H9 (cell line): ENCODE results near the gene NFASC. TPM values are rescaled to one million over a fixed set of nuclear protein-coding genes. Genes with fewer than 3 reads are reported as not detected.

Experiments
- DNase-seq: peaks from one replicate; pipeline ENCODE4 v3.0.0-alpha.2; 2017
- H2AFZ ChIP-seq: one replicate; pipeline ENCODE4 v1.6.1; 2013; ENCODE audit warnings: mild to moderate bottlenecking, low read length, control low read depth, moderate library complexity
- H2AK5ac ChIP-seq: 2 replicates; pipeline ENCODE4 v1.6.1; 2013; ENCODE audit warnings: low read length, control low read depth, mixed read lengths; ENCODE audit not compliant: insufficient read length
- H2BK120ac ChIP-seq: one replicate; pipeline ENCODE4 v1.6.1; 2013; ENCODE audit warnings: low read depth, mild to moderate bottlenecking, low read length, control low read depth, inconsistent platforms; ENCODE audit not compliant: poor library complexity, severe bottlenecking
- H2BK12ac ChIP-seq: 2 replicates; pipeline ENCODE4 v1.6.1; 2013; ENCODE audit warnings: low read length, control low read depth, mixed read lengths, low read depth; ENCODE audit not compliant: insufficient read length
- H2BK15ac ChIP-seq: 2 replicates; pipeline ENCODE4 v1.6.1; 2013; ENCODE audit warnings: low read depth, low read length, control low read depth
- H2BK20ac ChIP-seq: one replicate; pipeline ENCODE4 v1.6.1; 2013; ENCODE audit warnings: low read depth, mild to moderate bottlenecking, low read length, control low read depth, inconsistent platforms; ENCODE audit not compliant: poor library complexity, severe bottlenecking
- H2BK5ac ChIP-seq: 2 replicates; pipeline ENCODE4 v1.6.1; 2013; ENCODE audit warnings: low read length, control low read depth, mixed read lengths; ENCODE audit not compliant: insufficient read length
- H3K14ac ChIP-seq: 2 replicates; pipeline ENCODE4 v1.6.1; 2013; ENCODE audit warnings: low read length, control low read depth; ENCODE audit not compliant: insufficient read depth
- H3K18ac ChIP-seq: 2 replicates; pipeline ENCODE4 v1.6.1; 2013; ENCODE audit warnings: low read depth, mild to moderate bottlenecking, mixed read lengths, low read length, control low read depth; ENCODE audit not compliant: insufficient read length
- H3K23ac ChIP-seq: 2 replicates; pipeline ENCODE4 v1.6.1; 2013; ENCODE audit warnings: low read length, control low read depth, mixed read lengths, low read depth; ENCODE audit not compliant: insufficient read length
- H3K23me2 ChIP-seq: 2 replicates; pipeline ENCODE4 v1.6.1; 2013; ENCODE audit warnings: low read depth, mild to moderate bottlenecking, mixed read lengths, low read length, control low read depth; ENCODE audit not compliant: insufficient read length, poor library complexity, severe bottlenecking
- H3K27ac ChIP-seq: 2 replicates; pipeline ENCODE4 v1.5.1; 2013; ENCODE audit warnings: low read length, control low read depth, mixed read lengths, low read depth; ENCODE audit not compliant: insufficient read length
- H3K27me3 ChIP-seq: 2 replicates; pipeline ENCODE4 v1.6.1; 2013; ENCODE audit warnings: low read length, control low read depth, inconsistent platforms; ENCODE audit not compliant: insufficient read depth
- H3K4ac ChIP-seq: 2 replicates; pipeline ENCODE4 v1.6.1; 2013; ENCODE audit warnings: low read depth, mild to moderate bottlenecking, control low read depth, inconsistent platforms, low read length, moderate library complexity
- H3K4me1 ChIP-seq: 2 replicates; pipeline ENCODE4 v1.6.1; 2013; ENCODE audit warnings: low read length, control low read depth, inconsistent platforms; ENCODE audit not compliant: insufficient read depth
- H3K4me2 ChIP-seq: 2 replicates; pipeline ENCODE4 v1.6.1; 2013; ENCODE audit warnings: low read length, control low read depth, mixed read lengths; ENCODE audit not compliant: insufficient read length, insufficient read depth
- H3K56ac ChIP-seq: 2 replicates; pipeline ENCODE4 v1.6.1; 2013; ENCODE audit warnings: low read depth, mild to moderate bottlenecking, mixed read lengths, low read length, control low read depth; ENCODE audit not compliant: insufficient read length
- H3K79me1 ChIP-seq: 2 replicates; pipeline ENCODE4 v1.6.1; 2013; ENCODE audit warnings: low read depth, mild to moderate bottlenecking, moderate library complexity, low read length, control low read depth, inconsistent platforms; ENCODE audit not compliant: insufficient read depth, poor library complexity, severe bottlenecking
- H3K79me2 ChIP-seq: 2 replicates; pipeline ENCODE4 v1.6.1; 2013; ENCODE audit warnings: low read length, control low read depth, inconsistent platforms; ENCODE audit not compliant: insufficient read depth
- H3K9ac ChIP-seq: 2 replicates; pipeline ENCODE4 v1.6.1; 2013; ENCODE audit warnings: low read length, control low read depth, mixed read lengths; ENCODE audit not compliant: insufficient read length; ENCODE audit errors: extremely low read depth
- H3K9me3 ChIP-seq: one replicate; pipeline ENCODE4 v1.6.1; 2013; ENCODE audit warnings: low read depth, low read length, inconsistent platforms; ENCODE audit not compliant: control insufficient read depth
- H3T11ph ChIP-seq: one replicate; pipeline ENCODE4 v1.6.1; 2013; ENCODE audit warnings: mild to moderate bottlenecking, low read length, control low read depth, inconsistent platforms
- H4K20me1 ChIP-seq: one replicate; pipeline ENCODE4 v1.6.1; 2013; ENCODE audit not compliant: control insufficient read depth, insufficient read length, insufficient read depth
- H4K5ac ChIP-seq: 2 replicates; pipeline ENCODE4 v1.6.1; 2013; ENCODE audit warnings: low read depth, mild to moderate bottlenecking, mixed read lengths, low read length, control low read depth; ENCODE audit not compliant: insufficient read length
- H4K8ac ChIP-seq: replicated peaks from 2 replicates; pipeline ENCODE4 v1.6.1; 2013; ENCODE audit warnings: low read length, control low read depth, mixed read lengths, low read depth; ENCODE audit not compliant: insufficient read length
- H4K91ac ChIP-seq: 2 replicates; pipeline ENCODE4 v1.6.1; 2013; ENCODE audit warnings: low read depth, mild to moderate bottlenecking, moderate library complexity, mixed read lengths, low read length, control low read depth; ENCODE audit not compliant: insufficient read length
- H3K27ac Mint-ChIP-seq, 3 experiments: 2 replicates in 2 of 3; 3 replicates in 1 of 3; pipeline ENCODE4 v1.8.0; 2020 to 2021; ENCODE audit warnings: mixed read lengths in 3 of 3, mild to moderate bottlenecking in 1 of 3, moderate library complexity in 1 of 3
- H3K27me3 Mint-ChIP-seq: 2 replicates; pipeline ENCODE4 v1.8.0; 2021; ENCODE audit warnings: low read depth, mild to moderate bottlenecking, moderate library complexity, mixed read lengths
- H3K36me3 Mint-ChIP-seq, 3 experiments: 2 replicates in 2 of 3; 3 replicates in 1 of 3; pipeline ENCODE4 v1.8.0; 2020 to 2021; ENCODE audit warnings: low read depth in 3 of 3, mixed read lengths in 3 of 3; ENCODE audit not compliant: insufficient read depth in 1 of 3
- H3K4me1 Mint-ChIP-seq, 2 experiments: 2 replicates each; pipeline ENCODE4 v1.8.0; 2020; ENCODE audit warnings: mixed read lengths in 2 of 2
- H3K4me3 Mint-ChIP-seq, 2 experiments: 2 replicates in 1 of 2; 3 replicates in 1 of 2; pipeline ENCODE4 v1.8.0; 2020 to 2021; ENCODE audit warnings: mild to moderate bottlenecking in 2 of 2, mixed read lengths in 2 of 2, moderate library complexity in 1 of 2
- H3K9me3 Mint-ChIP-seq, 2 experiments: 2 replicates in 1 of 2; 3 replicates in 1 of 2; pipeline ENCODE4 v1.8.0; 2020; ENCODE audit warnings: mild to moderate bottlenecking in 2 of 2, mixed read lengths in 2 of 2, moderate library complexity in 1 of 2
- CTCF ChIP-seq: fragments of 200-600 bp; sonication (generic); conservative IDR thresholded peaks from 3 replicates; pipeline ENCODE4 v1.8.0; 2021; ENCODE audit warnings: antibody characterized with exemption, mild to moderate bottlenecking
- WGBS: extraction: QIAGEN DNeasy Blood & Tissue Kit; methylation state at CpG from one replicate; pipeline ENCODE4 v1.1.7; 2013; ENCODE audit warnings: missing lambda C conversion rate, low lambda C conversion rate, mixed read lengths; ENCODE audit not compliant: insufficient read length; ENCODE audit errors: extremely low coverage; 5-methylcytosine and 5-hydroxymethylcytosine counted together
- total RNA-seq: library from RNA; stranded (reverse); gene quantifications from 2 replicates; pipeline ENCODE4 v1.2.1, GENCODE V29; 2021

NFASC gene
- total RNA-seq, 1 experiment from 2014 or later: 5.0 TPM

GRCh38 chr1:204904228-204904810 lies 33.7 kb downstream of the NFASC start:
- H2BK5ac ChIP-seq: no peak overlapping the region
- H4K91ac ChIP-seq: no peak overlapping the region
- H2AFZ ChIP-seq: no peak overlapping the region
- no peak overlapping the region for H3K4ac ChIP-seq
- H2BK20ac ChIP-seq: no peak overlapping the region
- no peaks in the 10 kb centered on the region for H3K23me2 ChIP-seq
- Mint-ChIP-seq H3K4me3 (no peak overlapping the region), H3K27me3 (no peaks in the 10 kb centered on the region; the same call in 1 of the 2 replicates), H3K36me3 (no peaks in the 10 kb centered on the region), H3K9me3 (no peaks in the 10 kb centered on the region), H3K4me1 (peaks cover 5% of the 10 kb centered on the region in 2 experiments), H3K27ac (no peak overlapping the region)
- no peak overlapping the region for H3K9ac ChIP-seq
- H2AK5ac ChIP-seq: no peak overlapping the region
- no peak overlapping the region for H3K4me2 ChIP-seq
- no peak for TF ChIP-seq CTCF
- H3K9me3 ChIP-seq: no peaks in the 10 kb centered on the region
- no peak overlapping the region for H3K23ac ChIP-seq
- H3T11ph ChIP-seq: no peak overlapping the region
- H2BK12ac ChIP-seq: no peak overlapping the region
- no CpG with 5 or more reads among the region's 7 CpGs for WGBS
- no peak overlapping the region for H3K27ac ChIP-seq
- no peak overlapping the region for H3K14ac ChIP-seq
- H4K5ac ChIP-seq: no peak overlapping the region
- H3K4me1 ChIP-seq: no peaks in the 10 kb centered on the region
- H3K56ac ChIP-seq: no peak overlapping the region
- H3K27me3 ChIP-seq: no peaks in the 10 kb centered on the region
- H3K79me2 ChIP-seq: no peaks in the 10 kb centered on the region
- H4K20me1 ChIP-seq: no peaks in the 10 kb centered on the region
- no peak for DNase-seq
- H3K79me1 ChIP-seq: no peaks in the 10 kb centered on the region
- no peak overlapping the region for H3K18ac ChIP-seq
- no peak overlapping the region for H2BK120ac ChIP-seq
- H4K8ac ChIP-seq: no peak overlapping the region
- H2BK15ac ChIP-seq: no peak overlapping the region
